DND-41 (cell line): Measurements from ENCODE around the gene MMEL1.

Experiments
- ATAC-seq: fragments of 200-7000 bp; cut with Tn5 transposase; 3 replicates; pipeline ENCODE4 v1.9.1; 2021; ENCODE audit warnings: low read depth; ENCODE audit not compliant: insufficient read depth
- DNase-seq: peaks from one replicate; pipeline ENCODE4 v3.0.0-alpha.2; 2020
- H2AFZ ChIP-seq: 2 replicates; pipeline ENCODE4 v1.6.0; 2012; ENCODE audit warnings: low read depth, low read length
- H3K27ac ChIP-seq: 2 replicates; pipeline ENCODE4 v1.5.1; 2012; ENCODE audit warnings: low read length, inconsistent platforms
- H3K27me3 ChIP-seq: fragments of 200-600 bp; sonication (generic); 2 replicates; pipeline ENCODE4 v1.6.0; 2012; ENCODE audit warnings: low read length, mild to moderate bottlenecking, inconsistent platforms; ENCODE audit not compliant: insufficient read depth, poor library complexity
- H3K36me3 ChIP-seq: 2 replicates; pipeline ENCODE4 v1.5.1; 2012; ENCODE audit warnings: low read length, inconsistent platforms; ENCODE audit not compliant: insufficient read depth
- H3K4me1 ChIP-seq: 2 replicates; pipeline ENCODE4 v1.5.1; 2012; ENCODE audit warnings: mild to moderate bottlenecking, low read length; ENCODE audit not compliant: insufficient read depth
- H3K4me2 ChIP-seq: 2 replicates; pipeline ENCODE4 v1.6.0; 2012; ENCODE audit warnings: mild to moderate bottlenecking, moderate library complexity, low read length, inconsistent platforms; ENCODE audit not compliant: insufficient read depth
- H3K4me3 ChIP-seq, 2 experiments: fragments of 200-600 bp in 1 of 2; shearing (Covaris generic) in 1 of 2; 2 replicates each; pipeline ENCODE4 v1.5.1; 2012 to 2016; ENCODE audit warnings: inconsistent platforms in 2 of 2, low read length in 2 of 2, mild to moderate bottlenecking in 2 of 2, low read depth in 1 of 2, moderate library complexity in 1 of 2
- H3K79me2 ChIP-seq: 2 replicates; pipeline ENCODE4 v1.6.0; 2012; ENCODE audit warnings: low read length, inconsistent platforms; ENCODE audit not compliant: insufficient read depth
- H3K9ac ChIP-seq: 2 replicates; pipeline ENCODE4 v1.6.0; 2012; ENCODE audit warnings: low read depth, mild to moderate bottlenecking, inconsistent platforms, low read length, moderate library complexity
- H3K9me3 ChIP-seq: 2 replicates; pipeline ENCODE4 v1.5.1; 2012; ENCODE audit warnings: low read length, moderate library complexity, mild to moderate bottlenecking, inconsistent platforms; ENCODE audit not compliant: insufficient read depth, severe bottlenecking
- H4K20me1 ChIP-seq: 2 replicates; pipeline ENCODE4 v1.6.0; 2012; ENCODE audit warnings: low read length; ENCODE audit not compliant: insufficient read depth
- CTCF ChIP-seq: IDR thresholded peaks from 2 replicates; pipeline ENCODE4 v1.5.1; 2012; ENCODE audit warnings: borderline replicate concordance, low read length, moderate library complexity, mild to moderate bottlenecking; ENCODE audit not compliant: poor library complexity, severe bottlenecking; ENCODE audit errors: extremely low read depth
- EZH2 ChIP-seq: IDR thresholded peaks from 3 replicates; pipeline ENCODE4 v1.6.1; 2012; ENCODE audit warnings: borderline replicate concordance, low read depth, mild to moderate bottlenecking, moderate library complexity, low read length, inconsistent platforms; ENCODE audit not compliant: severe bottlenecking

The MMEL1 gene

GRCh38 chr1:2589431-2590232 is 43.2 kb downstream of the MMEL1 start:
- ATAC-seq (no peak), DNase-seq (no peak)
- H3K4me1 ChIP-seq = peaks cover 22% of the 10 kb centered on the region
- no peak overlapping the region for H2AFZ ChIP-seq
- no peaks in the 10 kb centered on the region; the same call in 1 of the 2 replicates for H3K36me3 ChIP-seq
- H3K4me3 ChIP-seq = no peak overlapping the region
- H4K20me1 ChIP-seq = peaks cover 11% of the 10 kb centered on the region; the same call in 1 of the 2 replicates
- H3K27ac ChIP-seq = no peak overlapping the region
- no peak overlapping the region for H3K4me2 ChIP-seq
- H3K79me2 ChIP-seq = 0 out of 2 replicates have a peak, but pooled peaks cover 3% of the 10 kb centered on the region
- no peaks in the 10 kb centered on the region for H3K9me3 ChIP-seq
- TF ChIP-seq EZH2 (no peak), CTCF (no peak)
- H3K27me3 ChIP-seq = no peaks in the 10 kb centered on the region
- no peak overlapping the region for H3K9ac ChIP-seq

- Histone ChIP-seq H3K27me3 (no peaks in the 10 kb centered on the region), H4K20me1 (peaks cover 12% of the 10 kb centered on the region; the same call in 1 of the 2 replicates), H3K27ac (no peak overlapping the region), H3K4me2 (no peak overlapping the region), H2AFZ (no peak overlapping the region), H3K79me2 (0 out of 2 replicates have a peak, but pooled peaks cover 3% of the 10 kb centered on the region), H3K36me3 (no peaks in the 10 kb centered on the region; the same call in 1 of the 2 replicates), H3K9me3 (no peaks in the 10 kb centered on the region), H3K4me3 (no peak overlapping the region), H3K4me1 (peaks cover 22% of the 10 kb centered on the region), H3K9ac (no peak overlapping the region)
- ATAC-seq (no peak), DNase-seq (no peak)
- TF ChIP-seq CTCF = no peak
Observed at GRCh38 chr1:2588661-2589430, 44.0 kb downstream of the MMEL1 start.

GRCh38 chr1:2587860-2588571 is 44.8 kb downstream of the MMEL1 start:
- H3K4me3 ChIP-seq = peak overlapping the region in 1 of 2 experiments; percentile 95; a peak in 2 of 4 replicates
- TF ChIP-seq CTCF (no peak), EZH2 (no peak)
- ATAC-seq = no peak

More at GRCh38 chr1:2587860-2588571, 44.8 kb downstream of the MMEL1 start:
- Histone ChIP-seq H3K27ac (no peak overlapping the region; the same call in 1 of the 2 replicates), H3K4me1 (peaks cover 22% of the 10 kb centered on the region), H2AFZ (no peak overlapping the region), H3K36me3 (no peaks in the 10 kb centered on the region; the same call in 1 of the 2 replicates), H3K79me2 (0 out of 2 replicates have a peak, but pooled peaks cover 3% of the 10 kb centered on the region), H3K4me2 (peak overlapping the region; percentile 75), H3K27me3 (no peaks in the 10 kb centered on the region), H3K9me3 (no peaks in the 10 kb centered on the region), H4K20me1 (peaks cover 14% of the 10 kb centered on the region; the same call in 1 of the 2 replicates), H3K9ac (peak overlapping the region; percentile 93; the same call in 1 of the 2 replicates)
- DNase-seq = no peak
